HG03025 (cell line): Measurements from ENCODE around the gene FRYL.

Experiments
- ATAC-seq: cut with Tn5 transposase; IDR thresholded peaks from one replicate; pipeline ENCODE4 v1.9.1; 2021; ENCODE audit warnings: mild to moderate bottlenecking, moderate library complexity; ENCODE audit not compliant: unreplicated experiment, low FRiP score

Gene FRYL

GRCh38 chr4:48634688-48635308 lies 145.3 kb downstream of the FRYL start:
- no peak for ATAC-seq

GRCh38 chr4:48633657-48634056 lies 146.4 kb downstream of the FRYL start:
- ATAC-seq = no peak

- no peak for ATAC-seq
Observed at GRCh38 chr4:48629458-48629857, 150.6 kb downstream of the FRYL start.

- no peak for ATAC-seq
Observed at GRCh38 chr4:48623182-48623780, 156.8 kb downstream of the FRYL start.

- ATAC-seq = no peak
Observed at GRCh38 chr4:48620831-48621230, 159.2 kb downstream of the FRYL start.

GRCh38 chr4:48620093-48620492 lies 160.0 kb downstream of the FRYL start:
- no peak for ATAC-seq

GRCh38 chr4:48604527-48604926 lies 175.6 kb downstream of the FRYL start:
- no peak for ATAC-seq

GRCh38 chr4:48604041-48604440 lies 176.0 kb downstream of the FRYL start:
- ATAC-seq = no peak

- no peak for ATAC-seq
Observed at GRCh38 chr4:48603366-48604003, 176.6 kb downstream of the FRYL start.

- ATAC-seq = no peak
Observed at GRCh38 chr4:48602763-48603162, 177.3 kb downstream of the FRYL start.

GRCh38 chr4:48602222-48602621 lies 177.9 kb downstream of the FRYL start:
- no peak for ATAC-seq

GRCh38 chr4:48596336-48596735 lies 183.7 kb downstream of the FRYL start:
- ATAC-seq = no peak

GRCh38 chr4:48594180-48594579 lies 185.9 kb downstream of the FRYL start:
- no peak for ATAC-seq

GRCh38 chr4:48591372-48591771 lies 188.7 kb downstream of the FRYL start:
- no peak for ATAC-seq

- no peak for ATAC-seq
Observed at GRCh38 chr4:48590884-48591283, 189.2 kb downstream of the FRYL start.

GRCh38 chr4:48589098-48589445 lies 191.0 kb downstream of the FRYL start:
- no peak for ATAC-seq

- no peak for ATAC-seq
Observed at GRCh38 chr4:48588230-48589097, 191.6 kb downstream of the FRYL start.

- ATAC-seq = no peak
Observed at GRCh38 chr4:48585401-48585800, 194.7 kb downstream of the FRYL start.

GRCh38 chr4:48578132-48578968 lies 201.7 kb downstream of the FRYL start:
- ATAC-seq = no peak

GRCh38 chr4:48575964-48576363 lies 204.1 kb downstream of the FRYL start:
- no peak for ATAC-seq
